ENCODE measurements around the gene TSPAN4.

GRCh38 chr11:810040-810567 is 32.5 kb upstream of the TSPAN4 start:
- TF ChIP-seq CTCF (IDR thresholded peaks at IDR 0.05): peak in 2 of 6 experiments; percentile 15 to 52
- no peak for TF ChIP-seq EP300 (IDR thresholded peaks at IDR 0.05)
